K562 (cell line): ENCODE data around the gene PRUNE1. TPM values are rescaled to one million over a fixed set of nuclear protein-coding genes. Genes with fewer than 3 reads are reported as not detected.
A peak's percentile ranks its signal among the peaks of the same experiment; 100 is the strongest.

Experiments
- ARID1B ChIP-seq: fragments of 450-650 bp; IDR thresholded peaks from 2 replicates; pipeline ENCODE4 v1.6.1; 2016; ENCODE audit warnings: antibody characterized with exemption, mild to moderate bottlenecking, inconsistent platforms
- CREM ChIP-seq: IDR thresholded peaks from 2 replicates; pipeline ENCODE4 v1.6.1; 2014; ENCODE audit warnings: antibody characterized with exemption, low read depth
- DDX20 ChIP-seq: fragments of 450-650 bp; IDR thresholded peaks from 2 replicates; pipeline ENCODE4 v1.6.1; 2016; ENCODE audit warnings: missing genetic modification characterization, low read depth, mild to moderate bottlenecking, missing compliant biosample characterization, moderate library complexity
- HMBOX1 ChIP-seq: sonication (generic); IDR thresholded peaks from 2 replicates; pipeline ENCODE4 v1.6.1; 2016
- KAT8 ChIP-seq: fragments of 450-650 bp; IDR thresholded peaks from 2 replicates; pipeline ENCODE4 v1.6.1; 2016; ENCODE audit warnings: low read depth, mild to moderate bottlenecking
- KDM2B ChIP-seq: fragments of 250-450 bp; sonication (Bioruptor Pico); IDR thresholded peaks from 2 replicates; pipeline ENCODE4 v1.8.0; 2021; ENCODE audit warnings: mild to moderate bottlenecking, moderate library complexity
- KDM4B ChIP-seq, 2 experiments: fragments of 450-650 bp in 1 of 2; sonication (generic) in 1 of 2; IDR thresholded peaks; 2 replicates each; pipeline ENCODE4 v1.6.1; 2016 to 2017; ENCODE audit warnings: borderline replicate concordance in 2 of 2, antibody characterized with exemption in 1 of 2, low read depth in 1 of 2, mild to moderate bottlenecking in 1 of 2
- RB1 ChIP-seq: fragments of 450-650 bp; IDR thresholded peaks from 2 replicates; pipeline ENCODE4 v1.6.1; 2017; ENCODE audit warnings: low read depth, mild to moderate bottlenecking
- RBBP5 ChIP-seq: fragments of 200-600 bp; sonication (generic); IDR thresholded peaks from 2 replicates; pipeline ENCODE4 v1.6.1; 2012; ENCODE audit warnings: borderline replicate concordance, mild to moderate bottlenecking, low read length, control low read depth, inconsistent platforms; ENCODE audit not compliant: insufficient read depth, poor library complexity, severe bottlenecking
- RBM25 ChIP-seq: fragments of 200-400 bp; formaldehyde crosslinking; IDR thresholded peaks from 2 replicates; pipeline ENCODE4 v1.6.1; 2018; ENCODE audit warnings: low read length, low read depth, moderate library complexity; ENCODE audit not compliant: severe bottlenecking
- STAT5B ChIP-seq: fragments of 250-450 bp; sonication (Bioruptor Pico); IDR thresholded peaks from 2 replicates; pipeline ENCODE4 v1.8.0; 2021; ENCODE audit warnings: mild to moderate bottlenecking, inconsistent platforms
- ZBTB11 ChIP-seq, 3 experiments: fragments of 200-800 bp in 1 of 3; fragments of 250-450 bp in 1 of 3; fragments of 450-650 bp in 1 of 3; sonication (Bioruptor Pico) in 1 of 3; sonication (Bioruptor generic) in 1 of 3; formaldehyde crosslinking in 1 of 3; IDR thresholded peaks; 2 replicates each; pipeline versions ENCODE4 v1.6.1 to v1.8.0; 2016 to 2022; ENCODE audit warnings: mild to moderate bottlenecking in 2 of 3, missing genetic modification characterization in 2 of 3, missing compliant biosample characterization in 1 of 3, moderate library complexity in 1 of 3
- ZHX1 ChIP-seq: fragments of 150-350 bp; conservative IDR thresholded peaks from 2 replicates; pipeline ENCODE4 v1.6.1; 2014; ENCODE audit warnings: low read length
- ZNF12 ChIP-seq: sonication (generic); formaldehyde crosslinking; IDR thresholded peaks from 2 replicates; pipeline ENCODE4 v1.4.0; 2020; ENCODE audit warnings: mild to moderate bottlenecking, missing genetic modification reagents
- ZNF280B ChIP-seq: fragments of 250-450 bp; sonication (Bioruptor Pico); IDR thresholded peaks from 2 replicates; pipeline ENCODE4 v1.5.1; 2021; ENCODE audit warnings: mild to moderate bottlenecking
- ZNF3 ChIP-seq: fragments of 250-450 bp; sonication (Bioruptor Pico); IDR thresholded peaks from 2 replicates; pipeline ENCODE4 v1.5.0; 2021; ENCODE audit warnings: mild to moderate bottlenecking, moderate library complexity
- ZNF778 ChIP-seq: fragments of 450-650 bp; formaldehyde crosslinking; IDR thresholded peaks from 2 replicates; pipeline ENCODE4 v1.4.0; 2020; ENCODE audit warnings: mild to moderate bottlenecking, moderate library complexity
- polyA plus RNA-seq, 8 experiments: library from polyadenylated mRNA; depleted of rRNA in 4 of 8; stranded (reverse) in 5 of 8; unstranded in 3 of 8; fragments of >200 nt; fragmentation: Nextera tagmentation in 2 of 8; fragmentation: Illumina TruSeq in 1 of 8; extraction: Ambion mirVana in 2 of 8; extraction: Trizol in 1 of 8; gene quantifications; 2 replicates each; pipeline versions ENCODE4 v1.2.1 to v1.2.3, GENCODE V29; 2011 to 2014; ENCODE audit warnings: inconsistent platforms in 1 of 8, missing spikeins in 1 of 8
- total RNA-seq, 7 experiments: library from RNA; depleted of rRNA in 6 of 7; stranded (reverse); fragments of >200 nt in 6 of 7; fragmentation: Illumina TruSeq in 2 of 7; extraction: Trizol in 2 of 7; gene quantifications; 2 replicates each; pipeline versions ENCODE4 v1.2.1 to v1.2.3, GENCODE V29; 2011 to 2021; ENCODE audit warnings: low replicate concordance in 1 of 7

The PRUNE1 gene
- total and polyA plus RNA-seq, 9 of the 15 experiments (the other 6 are each of a cell fraction or from before 2014, with no cell fraction given), result 16.7 to 48.3 (median 26.2) TPM

GRCh38 chr1:151013518-151013917, 5.3 kb downstream of the PRUNE1 start (continued):
- no peak for TF ChIP-seq KDM2B (CRISPR knock-in tag)
- no peak for TF ChIP-seq KDM4B (IDR thresholded peaks at IDR 0.05; ENCODE audit: borderline replicate concordance in 2 of 2, low read depth in 1 of 2)
- TF ChIP-seq DDX20 (tag), result no peak
- TF ChIP-seq RBBP5, result no peak
- TF ChIP-seq ZHX1, result no peak
- TF ChIP-seq ZNF280B (CRISPR knock-in tag), result no peak
- no peak for TF ChIP-seq ZNF778
- TF ChIP-seq HMBOX1, result peak; percentile 35; the same call in 1 of the 2 replicates
- TF ChIP-seq ZBTB11 (CRISPR knock-in tag; IDR thresholded peaks at IDR 0.05), result no peak
- TF ChIP-seq STAT5B (CRISPR knock-in tag), result no peak
- TF ChIP-seq RBM25, result no peak
- no peak for TF ChIP-seq KAT8
- peak; percentile 37; the same call in 1 of the 2 replicates for TF ChIP-seq CREM
- TF ChIP-seq ZNF3 (CRISPR knock-in tag), result no peak
- TF ChIP-seq ARID1B, result peak; percentile 48; the same call in 1 of the 2 replicates
- TF ChIP-seq ZNF12, result no peak
- no peak for TF ChIP-seq RB1
